ENCODE data around the gene DNALI1.

The DNALI1 gene

GRCh38 chr1:37556712-37557196 is at the start of gene DNALI1:
DNALI1 (plus strand) TSS chr1:37556940; CDS start chr1:37556995, 55 bp downstream.
- no peak for TF ChIP-seq CTCF (IDR thresholded peaks at IDR 0.05)
- no peaks in the 10 kb centered on the region for H3K9me3 ChIP-seq
- peaks cover 6% of the 10 kb centered on the region for H3K27me3 ChIP-seq
- H3K36me3 ChIP-seq, result peaks cover 8% of the 10 kb centered on the region
- H3K4me1 ChIP-seq (ENCODE audit: control insufficient read depth in 1 of 2, insufficient read depth in 1 of 2, low read depth in 1 of 2, low read length in 1 of 2), result peaks cover 15 to 18% of the 10 kb centered on the region in 2 experiments
- H3K4me3 ChIP-seq (ENCODE audit: low read depth in 1 of 2, low read length in 1 of 2), result no peak within 1 kb of the TSS
- H3K27ac ChIP-seq, result no peak within 1 kb of the TSS

- H3K4me1 ChIP-seq (ENCODE audit: control insufficient read depth in 1 of 2, insufficient read depth in 1 of 2, low read depth in 1 of 2, low read length in 1 of 2), result peaks cover 11% of the 10 kb centered on the region in 2 experiments
- no peak overlapping the region for H3K27ac ChIP-seq
- no peak overlapping the region for H3K4me3 ChIP-seq (ENCODE audit: low read depth in 1 of 2, low read length in 1 of 2)
- H3K27me3 ChIP-seq, result no peaks in the 10 kb centered on the region
- no peaks in the 10 kb centered on the region for H3K9me3 ChIP-seq
- no peak for TF ChIP-seq CTCF (IDR thresholded peaks at IDR 0.05)
- H3K36me3 ChIP-seq, result peaks cover 44% of the 10 kb centered on the region
These were observed 47.6 kb upstream of the DNALI1 start for GRCh38 chr1:37509181-37509580.

GRCh38 chr1:37513795-37514349 is 42.9 kb upstream of the DNALI1 start:
- Histone ChIP-seq H3K4me3 (ENCODE audit: low read depth in 1 of 2, low read length in 1 of 2) (peak overlapping the region; percentile 77 to 86), H3K36me3 (peaks cover 21% of the 10 kb centered on the region), H3K9me3 (no peaks in the 10 kb centered on the region), H3K4me1 (ENCODE audit: control insufficient read depth in 1 of 2, insufficient read depth in 1 of 2, low read depth in 1 of 2, low read length in 1 of 2) (peaks cover 18 to 19% of the 10 kb centered on the region in 2 experiments), H3K27me3 (no peaks in the 10 kb centered on the region), H3K27ac (peak overlapping the region; percentile 89)
- TF ChIP-seq CTCF (IDR thresholded peaks at IDR 0.05), result no peak

GRCh38 chr1:37514350-37515184 is 42.2 kb upstream of the DNALI1 start, which contains the start of gene MEAF6:
MEAF6 (minus strand) TSS chr1:37514766; CDS start chr1:37514746, 20 bp downstream.
- Histone ChIP-seq H3K4me3 (ENCODE audit: low read depth in 1 of 2, low read length in 1 of 2) (peak within 1 kb of the TSS; percentile 77 to 86), H3K9me3 (no peaks in the 10 kb centered on the region), H3K4me1 (ENCODE audit: control insufficient read depth in 1 of 2, insufficient read depth in 1 of 2, low read depth in 1 of 2, low read length in 1 of 2) (peaks cover 18 to 19% of the 10 kb centered on the region in 2 experiments), H3K27me3 (no peaks in the 10 kb centered on the region), H3K36me3 (peaks cover 16% of the 10 kb centered on the region), H3K27ac (peak within 1 kb of the TSS; percentile 89)
- peak; percentile 86 for TF ChIP-seq CTCF (IDR thresholded peaks at IDR 0.05)

- no peaks in the 10 kb centered on the region for H3K27me3 ChIP-seq
- H3K36me3 ChIP-seq, result peaks cover 16% of the 10 kb centered on the region
- no peaks in the 10 kb centered on the region for H3K9me3 ChIP-seq
- H3K4me1 ChIP-seq (ENCODE audit: control insufficient read depth in 1 of 2, insufficient read depth in 1 of 2, low read depth in 1 of 2, low read length in 1 of 2), result peaks cover 18 to 19% of the 10 kb centered on the region in 2 experiments
- no peak for TF ChIP-seq CTCF (IDR thresholded peaks at IDR 0.05)
- peak overlapping the region; percentile 77 to 86 for H3K4me3 ChIP-seq (ENCODE audit: low read depth in 1 of 2, low read length in 1 of 2)
- H3K27ac ChIP-seq, result peak overlapping the region; percentile 89
These were observed 41.3 kb upstream of the DNALI1 start for GRCh38 chr1:37515185-37516034.
